HEK293 (cell line): ENCODE results near the gene FANCE.

Experiments
- CTCF ChIA-PET: fragments of 350-600 bp; formaldehyde crosslinking; extraction: SDS; loops from one replicate; lab custom pipeline; 2021; ENCODE audit warnings: antibody characterized with exemption; lab: Yijun Ruan, JAX
- POLR2A ChIA-PET: fragments of 300-600 bp; formaldehyde crosslinking; extraction: SDS; loops from one replicate; lab custom pipeline; 2020; ENCODE audit warnings: antibody characterized with exemption, inconsistent platforms; lab: Yijun Ruan, JAX
- H3K27ac ChIP-seq: fragments of 200-500 bp; sonication (Bioruptor generic); 2 replicates; pipeline ENCODE4 v1.5.1; 2014; ENCODE audit warnings: low read depth, low read length, control low read depth, inconsistent platforms; ENCODE audit errors: extremely low read depth
- H3K36me3 ChIP-seq, 2 experiments: fragments of 200-500 bp in 1 of 2; sonication (Bioruptor generic) in 1 of 2; 1 replicate in 1 of 2; 2 replicates in 1 of 2; pipeline ENCODE4 v1.5.1; 2014 to 2017; ENCODE audit warnings: inconsistent platforms in 2 of 2, low read length in 2 of 2; ENCODE audit not compliant: control insufficient read depth in 2 of 2, insufficient read depth in 1 of 2
- H3K4me1 ChIP-seq: fragments of 200-500 bp; sonication (Bioruptor generic); 2 replicates; pipeline ENCODE4 v1.5.1; 2014; ENCODE audit warnings: mild to moderate bottlenecking, low read length, inconsistent platforms; ENCODE audit not compliant: control insufficient read depth, insufficient read depth
- H3K4me3 ChIP-seq: 2 replicates; pipeline ENCODE4 v1.5.1; 2011; ENCODE audit warnings: low read depth, mild to moderate bottlenecking, control low read depth, low read length, moderate library complexity
- H3K9me3 ChIP-seq: fragments of 200-500 bp; sonication (Bioruptor generic); 2 replicates; pipeline ENCODE4 v1.5.1; 2014; ENCODE audit warnings: low read depth, low read length, inconsistent platforms; ENCODE audit not compliant: control insufficient read depth, insufficient read depth
- ATF2 ChIP-seq: fragments of 450-650 bp; formaldehyde crosslinking; IDR thresholded peaks from 2 replicates; pipeline ENCODE4 v1.5.1; 2016; ENCODE audit warnings: missing biosample characterization, missing genetic modification characterization, low read depth
- BCL6B ChIP-seq: fragments of 450-650 bp; formaldehyde crosslinking; IDR thresholded peaks from 2 replicates; pipeline ENCODE4 v1.5.1; 2017; ENCODE audit warnings: missing biosample characterization, missing genetic modification characterization
- GLI4 ChIP-seq: fragments of 450-650 bp; formaldehyde crosslinking; IDR thresholded peaks from 2 replicates; pipeline ENCODE4 v1.5.1; 2016; ENCODE audit warnings: missing biosample characterization, missing genetic modification characterization
- IKZF3 ChIP-seq: fragments of 450-650 bp; IDR thresholded peaks from 2 replicates; pipeline ENCODE4 v1.5.0; 2018; ENCODE audit warnings: missing biosample characterization, mild to moderate bottlenecking, missing genetic modification characterization, moderate library complexity
- KLF9 ChIP-seq: fragments of 450-650 bp; formaldehyde crosslinking; IDR thresholded peaks from 2 replicates; pipeline ENCODE4 v1.5.1; 2016; ENCODE audit warnings: missing biosample characterization, missing genetic modification characterization, low read depth
- ZBTB10 ChIP-seq: fragments of 450-650 bp; formaldehyde crosslinking; IDR thresholded peaks from 2 replicates; pipeline ENCODE4 v1.5.1; 2016; ENCODE audit warnings: missing biosample characterization, missing genetic modification characterization
- ZBTB20 ChIP-seq: fragments of 450-650 bp; formaldehyde crosslinking; IDR thresholded peaks from 2 replicates; pipeline ENCODE4 v1.5.1; 2016; ENCODE audit warnings: missing biosample characterization, missing genetic modification characterization
- ZBTB7A ChIP-seq: fragments of 450-650 bp; formaldehyde crosslinking; IDR thresholded peaks from 2 replicates; pipeline ENCODE4 v1.5.1; 2016; ENCODE audit warnings: low read depth, missing biosample characterization, missing genetic modification characterization
- ZBTB8A ChIP-seq: fragments of 450-650 bp; formaldehyde crosslinking; IDR thresholded peaks from 2 replicates; pipeline ENCODE4 v1.5.1; 2016; ENCODE audit warnings: missing biosample characterization, missing genetic modification characterization
- ZFP37 ChIP-seq: fragments of 450-650 bp; formaldehyde crosslinking; IDR thresholded peaks from 2 replicates; pipeline ENCODE4 v1.5.1; 2016; ENCODE audit warnings: missing biosample characterization, missing genetic modification characterization
- ZNF10 ChIP-seq: fragments of 450-650 bp; formaldehyde crosslinking; IDR thresholded peaks from 2 replicates; pipeline ENCODE4 v1.5.1; 2017; ENCODE audit warnings: missing biosample characterization, missing genetic modification characterization
- ZNF16 ChIP-seq: fragments of 450-650 bp; formaldehyde crosslinking; IDR thresholded peaks from 2 replicates; pipeline ENCODE4 v1.5.1; 2016; ENCODE audit warnings: low read depth, missing biosample characterization, missing genetic modification characterization
- ZNF174 ChIP-seq: fragments of 450-650 bp; formaldehyde crosslinking; IDR thresholded peaks from 2 replicates; pipeline ENCODE4 v1.5.0; 2017; ENCODE audit warnings: missing biosample characterization, mild to moderate bottlenecking, missing genetic modification characterization
- ZNF2 ChIP-seq: fragments of 450-650 bp; formaldehyde crosslinking; IDR thresholded peaks from 2 replicates; pipeline ENCODE4 v1.5.1; 2016; ENCODE audit warnings: missing biosample characterization, missing genetic modification characterization
- ZNF211 ChIP-seq: fragments of 450-650 bp; formaldehyde crosslinking; IDR thresholded peaks from 2 replicates; pipeline ENCODE4 v1.5.1; 2016; ENCODE audit warnings: low read depth, missing biosample characterization, missing genetic modification characterization
- ZNF248 ChIP-seq: fragments of 450-650 bp; formaldehyde crosslinking; IDR thresholded peaks from 2 replicates; pipeline ENCODE4 v1.5.1; 2017; ENCODE audit warnings: missing biosample characterization, missing genetic modification characterization
- ZNF335 ChIP-seq: fragments of 450-650 bp; formaldehyde crosslinking; conservative IDR thresholded peaks from 2 replicates; pipeline ENCODE4 v1.5.1; 2016; ENCODE audit warnings: missing biosample characterization, missing genetic modification characterization
- ZNF585B ChIP-seq: fragments of 450-650 bp; formaldehyde crosslinking; IDR thresholded peaks from 2 replicates; pipeline ENCODE4 v1.5.1; 2016; ENCODE audit warnings: missing biosample characterization, missing genetic modification characterization
- ZNF610 ChIP-seq: fragments of 450-650 bp; formaldehyde crosslinking; IDR thresholded peaks from 2 replicates; pipeline ENCODE4 v1.5.1; 2016; ENCODE audit warnings: missing biosample characterization, missing genetic modification characterization, borderline replicate concordance
- ZNF623 ChIP-seq: fragments of 450-650 bp; formaldehyde crosslinking; IDR thresholded peaks from 2 replicates; pipeline ENCODE4 v1.5.1; 2016; ENCODE audit warnings: missing biosample characterization, missing genetic modification characterization
- ZNF658 ChIP-seq: fragments of 450-650 bp; formaldehyde crosslinking; IDR thresholded peaks from 2 replicates; pipeline ENCODE4; 2016; ENCODE audit warnings: missing biosample characterization, missing genetic modification characterization
- TF ChIP-seq, protein P1 (sequence below): fragments of 450-650 bp; formaldehyde crosslinking; IDR thresholded peaks from 2 replicates; pipeline ENCODE4 v1.5.1; 2016; ENCODE audit warnings: missing biosample characterization, missing genetic modification characterization
- TF ChIP-seq, protein P2 (sequence below): fragments of 450-650 bp; formaldehyde crosslinking; IDR thresholded peaks from 2 replicates; pipeline ENCODE4 v1.5.1; 2016; ENCODE audit warnings: missing biosample characterization, missing genetic modification characterization
- TF ChIP-seq, protein P3 (sequence below): fragments of 450-650 bp; formaldehyde crosslinking; IDR thresholded peaks from 2 replicates; pipeline ENCODE4 v1.5.1; 2016; ENCODE audit warnings: missing biosample characterization, missing genetic modification characterization

Gene FANCE, protein sequence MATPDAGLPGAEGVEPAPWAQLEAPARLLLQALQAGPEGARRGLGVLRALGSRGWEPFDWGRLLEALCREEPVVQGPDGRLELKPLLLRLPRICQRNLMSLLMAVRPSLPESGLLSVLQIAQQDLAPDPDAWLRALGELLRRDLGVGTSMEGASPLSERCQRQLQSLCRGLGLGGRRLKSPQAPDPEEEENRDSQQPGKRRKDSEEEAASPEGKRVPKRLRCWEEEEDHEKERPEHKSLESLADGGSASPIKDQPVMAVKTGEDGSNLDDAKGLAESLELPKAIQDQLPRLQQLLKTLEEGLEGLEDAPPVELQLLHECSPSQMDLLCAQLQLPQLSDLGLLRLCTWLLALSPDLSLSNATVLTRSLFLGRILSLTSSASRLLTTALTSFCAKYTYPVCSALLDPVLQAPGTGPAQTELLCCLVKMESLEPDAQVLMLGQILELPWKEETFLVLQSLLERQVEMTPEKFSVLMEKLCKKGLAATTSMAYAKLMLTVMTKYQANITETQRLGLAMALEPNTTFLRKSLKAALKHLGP

DNA sequence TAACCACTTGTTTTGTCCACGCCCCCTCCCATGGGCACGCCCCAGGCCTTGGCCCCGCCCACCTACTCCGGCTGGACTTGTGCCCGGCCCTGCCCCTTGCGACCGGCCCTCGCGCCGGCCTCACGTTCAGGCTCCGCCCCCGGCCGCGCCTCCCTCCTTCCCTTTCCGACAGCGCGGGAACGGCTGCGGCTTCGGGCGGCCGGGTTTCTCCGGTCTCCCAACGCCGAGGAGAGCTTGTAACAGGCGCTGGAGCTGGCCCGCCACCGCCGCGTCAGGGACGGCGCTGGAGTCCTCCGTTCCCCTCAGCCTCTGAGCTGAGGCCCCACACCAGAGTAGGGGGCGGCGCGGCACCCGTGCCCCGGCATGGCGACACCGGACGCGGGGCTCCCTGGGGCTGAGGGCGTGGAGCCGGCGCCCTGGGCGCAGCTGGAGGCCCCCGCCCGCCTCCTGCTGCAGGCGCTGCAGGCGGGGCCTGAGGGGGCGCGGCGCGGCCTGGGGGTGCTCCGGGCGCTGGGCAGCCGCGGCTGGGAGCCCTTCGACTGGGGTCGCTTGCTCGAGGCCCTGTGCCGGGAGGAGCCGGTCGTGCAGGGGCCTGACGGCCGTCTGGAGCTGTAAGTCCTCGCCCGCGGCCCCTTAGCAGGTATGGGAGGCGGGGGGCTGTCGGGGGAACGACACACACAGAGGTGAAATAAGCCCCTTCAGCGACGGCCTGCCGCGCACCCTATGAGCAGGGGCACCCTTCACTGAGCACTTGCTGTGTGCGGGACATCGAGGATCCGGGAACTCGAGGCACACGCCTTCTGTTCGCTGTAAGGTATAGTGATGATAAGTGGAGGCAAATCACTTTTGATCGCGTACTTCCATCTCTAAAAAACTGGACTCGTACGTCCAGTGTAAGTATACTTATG, at the start of gene FANCE:
Gene FANCE (plus strand): TSS at position 156 of the 908 bp plus-strand sequence. CDS start 208 bp downstream, at position 364.
- peaks cover 4 to 19% of the 10 kb centered on the region in 2 experiments; a peak in 2 of 3 replicates for H3K36me3 ChIP-seq
- peaks cover 23% of the 10 kb centered on the region for H3K4me1 ChIP-seq
- H3K9me3 ChIP-seq, result no peaks in the 10 kb centered on the region
- ChIA-PET POLR2A (interaction anchor here (0.6 to 5.8 kb wide), 7 partner anchors 12 to 193 kb away, joined by 3 to 56 read pairs (median 7); partner anchors contain the start of genes PPARD, RPL10A and ZNF76), CTCF (interaction anchor here (0.6 to 10.3 kb wide), 15 partner anchors 14 to 866 kb away, joined by 3 to 149 read pairs (median 5); partner anchors contain the start of genes DEF6, PPARD and RPL10A)
- H3K27ac ChIP-seq, result peak within 1 kb of the TSS; percentile 83
- peak within 1 kb of the TSS; percentile 78 for H3K4me3 ChIP-seq
- TF ChIP-seq ZNF211 (tag by site-specific recombination), result no peak
- no peak; the same call in 1 of the 2 replicates for TF ChIP-seq IKZF3
- TF ChIP-seq ZNF658, result no peak
- TF ChIP-seq ZNF623 (tag by site-specific recombination), result no peak
- TF ChIP-seq ZNF248 (tag by site-specific recombination), result no peak
- TF ChIP-seq KLF9 (tag by site-specific recombination), result peak; percentile 99
- peak; percentile 36; the same call in 1 of the 2 replicates for TF ChIP-seq ZNF10
- TF ChIP-seq ZBTB10 (tag by site-specific recombination), result no peak
- TF ChIP-seq GLI4 (tag by site-specific recombination), result no peak
- TF ChIP-seq, protein P1, sequence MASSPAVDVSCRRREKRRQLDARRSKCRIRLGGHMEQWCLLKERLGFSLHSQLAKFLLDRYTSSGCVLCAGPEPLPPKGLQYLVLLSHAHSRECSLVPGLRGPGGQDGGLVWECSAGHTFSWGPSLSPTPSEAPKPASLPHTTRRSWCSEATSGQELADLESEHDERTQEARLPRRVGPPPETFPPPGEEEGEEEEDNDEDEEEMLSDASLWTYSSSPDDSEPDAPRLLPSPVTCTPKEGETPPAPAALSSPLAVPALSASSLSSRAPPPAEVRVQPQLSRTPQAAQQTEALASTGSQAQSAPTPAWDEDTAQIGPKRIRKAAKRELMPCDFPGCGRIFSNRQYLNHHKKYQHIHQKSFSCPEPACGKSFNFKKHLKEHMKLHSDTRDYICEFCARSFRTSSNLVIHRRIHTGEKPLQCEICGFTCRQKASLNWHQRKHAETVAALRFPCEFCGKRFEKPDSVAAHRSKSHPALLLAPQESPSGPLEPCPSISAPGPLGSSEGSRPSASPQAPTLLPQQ, result peak; percentile 61; the same call in 1 of the 2 replicates
- TF ChIP-seq ZNF335 (tag by site-specific recombination), result peak; percentile 91
- TF ChIP-seq ZNF16 (tag by site-specific recombination), result no peak
- no peak for TF ChIP-seq ZNF2 (tag by site-specific recombination)
- TF ChIP-seq, protein P2, sequence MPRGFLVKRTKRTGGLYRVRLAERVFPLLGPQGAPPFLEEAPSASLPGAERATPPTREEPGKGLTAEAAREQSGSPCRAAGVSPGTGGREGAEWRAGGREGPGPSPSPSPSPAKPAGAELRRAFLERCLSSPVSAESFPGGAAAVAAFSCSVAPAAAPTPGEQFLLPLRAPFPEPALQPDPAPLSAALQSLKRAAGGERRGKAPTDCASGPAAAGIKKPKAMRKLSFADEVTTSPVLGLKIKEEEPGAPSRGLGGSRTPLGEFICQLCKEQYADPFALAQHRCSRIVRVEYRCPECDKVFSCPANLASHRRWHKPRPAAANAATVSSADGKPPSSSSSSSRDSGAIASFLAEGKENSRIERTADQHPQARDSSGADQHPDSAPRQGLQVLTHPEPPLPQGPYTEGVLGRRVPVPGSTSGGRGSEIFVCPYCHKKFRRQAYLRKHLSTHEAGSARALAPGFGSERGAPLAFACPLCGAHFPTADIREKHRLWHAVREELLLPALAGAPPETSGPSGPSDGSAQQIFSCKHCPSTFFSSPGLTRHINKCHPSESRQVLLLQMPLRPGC (tag by site-specific recombination), result peak; percentile 44; the same call in 1 of the 2 replicates
- no peak for TF ChIP-seq ATF2 (tag by site-specific recombination)
- peak; percentile 93 for TF ChIP-seq ZBTB8A (tag by site-specific recombination)
- TF ChIP-seq BCL6B, result no peak
- TF ChIP-seq ZBTB20, result peak; percentile 87
- no peak for TF ChIP-seq ZBTB7A (tag by site-specific recombination)
- no peak for TF ChIP-seq ZNF174 (tag by site-specific recombination)
- TF ChIP-seq, protein P3, sequence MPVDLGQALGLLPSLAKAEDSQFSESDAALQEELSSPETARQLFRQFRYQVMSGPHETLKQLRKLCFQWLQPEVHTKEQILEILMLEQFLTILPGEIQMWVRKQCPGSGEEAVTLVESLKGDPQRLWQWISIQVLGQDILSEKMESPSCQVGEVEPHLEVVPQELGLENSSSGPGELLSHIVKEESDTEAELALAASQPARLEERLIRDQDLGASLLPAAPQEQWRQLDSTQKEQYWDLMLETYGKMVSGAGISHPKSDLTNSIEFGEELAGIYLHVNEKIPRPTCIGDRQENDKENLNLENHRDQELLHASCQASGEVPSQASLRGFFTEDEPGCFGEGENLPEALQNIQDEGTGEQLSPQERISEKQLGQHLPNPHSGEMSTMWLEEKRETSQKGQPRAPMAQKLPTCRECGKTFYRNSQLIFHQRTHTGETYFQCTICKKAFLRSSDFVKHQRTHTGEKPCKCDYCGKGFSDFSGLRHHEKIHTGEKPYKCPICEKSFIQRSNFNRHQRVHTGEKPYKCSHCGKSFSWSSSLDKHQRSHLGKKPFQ (tag by site-specific recombination), result no peak
- no peak for TF ChIP-seq ZNF585B
- no peak for TF ChIP-seq ZFP37 (tag by site-specific recombination)
- TF ChIP-seq ZNF610, result no peak
